ENCODE data around the gene FRAT2. TPM values are rescaled to one million over a fixed set of nuclear protein-coding genes. Genes with fewer than 3 reads are reported as not detected.
A peak's percentile ranks its signal among the peaks of the same experiment; 100 is the strongest.

FRAT2 gene
- total and polyA plus RNA-seq, 2 of the 13 experiments (the other 11 are each of a cell fraction or from before 2014, with no cell fraction given), result 7.2 to 14.1 TPM

GRCh38 chr10:97328646-97329453 is 5.7 kb downstream of the FRAT2 start (continued):
- TF ChIP-seq JUND (CRISPR knock-in tag; IDR thresholded peaks at IDR 0.05), result peak; percentile 63; the same call in 1 of the 2 replicates
- TF ChIP-seq NR3C1 (CRISPR knock-in tag; IDR thresholded peaks at IDR 0.05), result no peak
- no peak for TF ChIP-seq ZNF879 (CRISPR knock-in tag; IDR thresholded peaks at IDR 0.05)
- TF ChIP-seq ZNF136 (CRISPR knock-in tag; IDR thresholded peaks at IDR 0.05; ENCODE audit: low read depth), result no peak
- TF ChIP-seq ZNF781 (CRISPR knock-in tag; IDR thresholded peaks at IDR 0.05; ENCODE audit: borderline replicate concordance, not compliant biosample characterization), result no peak
- TF ChIP-seq ZNF510 (CRISPR knock-in tag; IDR thresholded peaks at IDR 0.05; ENCODE audit: low read depth), result no peak
- 0 out of 2 replicates have a peak, but pooled peaks have one; percentile 58 for TF ChIP-seq ZSCAN9 (CRISPR knock-in tag; IDR thresholded peaks at IDR 0.05; ENCODE audit: borderline replicate concordance)
- peak; percentile 80 for TF ChIP-seq CREM (IDR thresholded peaks at IDR 0.05)
- no peak for TF ChIP-seq CREM (CRISPR knock-in tag; IDR thresholded peaks at IDR 0.05)
- TF ChIP-seq MAFG (CRISPR knock-in tag; IDR thresholded peaks at IDR 0.05), result 0 out of 2 replicates have a peak, but pooled peaks have one; percentile 26
- TF ChIP-seq HIC2 (CRISPR knock-in tag; IDR thresholded peaks at IDR 0.05; ENCODE audit: low read depth), result peak; percentile 83
- no peak; the same call in 1 of the 2 replicates for TF ChIP-seq TFDP1 (CRISPR knock-in tag; IDR thresholded peaks at IDR 0.05; ENCODE audit: borderline replicate concordance)
- TF ChIP-seq ZNF225 (CRISPR knock-in tag; IDR thresholded peaks at IDR 0.05), result no peak
- no peak for TF ChIP-seq ISX (CRISPR knock-in tag; conservative IDR thresholded peaks at IDR 0.05)
- 0 out of 2 replicates have a peak, but pooled peaks have one; percentile 43 for TF ChIP-seq ZNF280D (CRISPR knock-in tag; IDR thresholded peaks at IDR 0.05)
- no peak for TF ChIP-seq TOE1 (CRISPR knock-in tag; IDR thresholded peaks at IDR 0.05)
- no peak for TF ChIP-seq RNF2 (conservative IDR thresholded peaks at IDR 0.05; ENCODE audit: low read depth)
- no peak for TF ChIP-seq CBX2 (IDR thresholded peaks at IDR 0.05; ENCODE audit: low read depth, low read length)
- no peak for TF ChIP-seq CBX2 (CRISPR knock-in tag; IDR thresholded peaks at IDR 0.05; ENCODE audit: low read depth)
- TF ChIP-seq ATF3 (CRISPR knock-in tag; IDR thresholded peaks at IDR 0.05), result peak; percentile 42; the same call in 1 of the 2 replicates
- 0 out of 2 replicates have a peak, but pooled peaks have one; percentile 28 for TF ChIP-seq ZNF644 (CRISPR knock-in tag; IDR thresholded peaks at IDR 0.05; ENCODE audit: low read depth)
- no peak for TF ChIP-seq RFX3 (CRISPR knock-in tag; IDR thresholded peaks at IDR 0.05)
- TF ChIP-seq ZNF564 (CRISPR knock-in tag; IDR thresholded peaks at IDR 0.05), result no peak
- no peak for TF ChIP-seq ETV6 (CRISPR knock-in tag; conservative IDR thresholded peaks at IDR 0.05)
- no peak for TF ChIP-seq SRSF4 (IDR thresholded peaks at IDR 0.05; ENCODE audit: low read depth, low read length, poor library complexity, severe bottlenecking)
